HFFc6 (cell line): Measurements from ENCODE around the gene PACSIN3. TPM values are rescaled to one million over a fixed set of nuclear protein-coding genes. Genes with fewer than 3 reads are reported as not detected.

Experiments used
- DNase-seq: peaks from one replicate; pipeline ENCODE4 v3.0.0-alpha.2; 2018
- H3K27ac Mint-ChIP-seq: 2 replicates; pipeline ENCODE4 v1.8.0; 2020; ENCODE audit warnings: mild to moderate bottlenecking, mixed read lengths
- H3K27me3 Mint-ChIP-seq: 2 replicates; pipeline ENCODE4 v1.8.0; 2021; ENCODE audit warnings: mild to moderate bottlenecking, moderate library complexity, mixed read lengths; ENCODE audit not compliant: insufficient read depth
- H3K36me3 Mint-ChIP-seq: 2 replicates; pipeline ENCODE4 v1.8.0; 2021; ENCODE audit warnings: low read depth, mixed read lengths
- H3K4me1 Mint-ChIP-seq: 2 replicates; pipeline ENCODE4 v1.8.0; 2020; ENCODE audit warnings: low read depth, mixed read lengths
- H3K4me3 Mint-ChIP-seq: 2 replicates; pipeline ENCODE4 v1.8.0; 2020; ENCODE audit warnings: mild to moderate bottlenecking, moderate library complexity, mixed read lengths
- H3K9me3 Mint-ChIP-seq: 2 replicates; pipeline ENCODE4 v1.8.0; 2020; ENCODE audit warnings: mild to moderate bottlenecking, mixed read lengths
- total RNA-seq, 6 experiments: library from RNA; stranded (reverse); fragmentation: NEBNext Ultra II Directional; extraction: Animal tissue kit (Norgen Biotek cat#: 25700); gene quantifications; 2 replicates in 1 of 6; 3 replicates in 5 of 6; pipeline ENCODE4 v1.2.3, GENCODE V29; 2021
- TF ChIP-seq, protein P1 (sequence below): fragments of 200-600 bp; sonication (generic); IDR thresholded peaks from 2 replicates; pipeline ENCODE4 v1.5.0; 2021; ENCODE audit warnings: antibody characterized with exemption, mild to moderate bottlenecking

Gene PACSIN3
- total RNA-seq, 6 experiments from 2014 or later: 10.3 to 30.9 (median 22.1) TPM

DNA sequence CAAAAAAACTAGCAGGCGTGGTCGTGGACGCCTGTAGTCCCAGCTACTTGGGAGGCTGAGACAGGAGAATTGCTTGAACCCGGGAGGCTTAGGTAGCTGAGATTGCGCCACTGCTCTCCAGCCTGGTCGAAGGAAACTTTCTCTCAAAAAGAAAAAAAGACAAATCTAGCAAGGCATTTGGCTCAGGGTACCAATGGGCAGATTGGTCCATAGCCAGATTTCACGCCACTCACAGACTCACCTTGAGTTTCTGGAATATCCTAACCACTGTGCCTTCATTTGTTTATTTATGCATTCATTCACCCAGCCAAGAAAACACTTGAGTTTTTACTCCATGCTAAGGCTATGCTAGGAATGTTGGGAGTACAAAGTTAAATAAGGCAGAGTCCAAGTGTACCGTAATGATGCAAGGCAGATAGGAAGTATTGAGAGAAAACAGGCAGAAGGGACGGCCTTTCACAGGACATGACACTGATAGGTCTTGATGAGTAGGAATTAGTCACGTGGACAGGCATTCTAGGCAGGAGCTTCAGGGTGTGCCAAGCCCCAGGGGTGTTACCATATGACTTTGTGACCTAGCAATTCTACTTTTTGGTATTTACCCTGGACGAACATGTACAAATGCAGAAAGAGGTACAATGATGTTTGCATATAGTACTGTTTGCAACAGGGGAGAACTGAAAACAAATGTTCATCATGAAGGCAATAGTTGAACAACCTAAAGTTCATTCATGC is 3.0 kb upstream of the PACSIN3 start:
- H3K4me3 Mint-ChIP-seq: no peak overlapping the region
- peak; percentile 80 for DNase-seq
- H3K36me3 Mint-ChIP-seq: no peaks in the 10 kb centered on the region
- TF ChIP-seq, protein P1, sequence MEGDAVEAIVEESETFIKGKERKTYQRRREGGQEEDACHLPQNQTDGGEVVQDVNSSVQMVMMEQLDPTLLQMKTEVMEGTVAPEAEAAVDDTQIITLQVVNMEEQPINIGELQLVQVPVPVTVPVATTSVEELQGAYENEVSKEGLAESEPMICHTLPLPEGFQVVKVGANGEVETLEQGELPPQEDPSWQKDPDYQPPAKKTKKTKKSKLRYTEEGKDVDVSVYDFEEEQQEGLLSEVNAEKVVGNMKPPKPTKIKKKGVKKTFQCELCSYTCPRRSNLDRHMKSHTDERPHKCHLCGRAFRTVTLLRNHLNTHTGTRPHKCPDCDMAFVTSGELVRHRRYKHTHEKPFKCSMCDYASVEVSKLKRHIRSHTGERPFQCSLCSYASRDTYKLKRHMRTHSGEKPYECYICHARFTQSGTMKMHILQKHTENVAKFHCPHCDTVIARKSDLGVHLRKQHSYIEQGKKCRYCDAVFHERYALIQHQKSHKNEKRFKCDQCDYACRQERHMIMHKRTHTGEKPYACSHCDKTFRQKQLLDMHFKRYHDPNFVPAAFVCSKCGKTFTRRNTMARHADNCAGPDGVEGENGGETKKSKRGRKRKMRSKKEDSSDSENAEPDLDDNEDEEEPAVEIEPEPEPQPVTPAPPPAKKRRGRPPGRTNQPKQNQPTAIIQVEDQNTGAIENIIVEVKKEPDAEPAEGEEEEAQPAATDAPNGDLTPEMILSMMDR: no peak
- peaks cover 55% of the 10 kb centered on the region for H3K4me1 Mint-ChIP-seq
- H3K27ac Mint-ChIP-seq: peak overlapping the region; percentile 51; the same call in 1 of the 2 replicates
- H3K9me3 Mint-ChIP-seq: no peaks in the 10 kb centered on the region
- H3K27me3 Mint-ChIP-seq: peaks cover 4% of the 10 kb centered on the region; the same call in 1 of the 2 replicates

DNA sequence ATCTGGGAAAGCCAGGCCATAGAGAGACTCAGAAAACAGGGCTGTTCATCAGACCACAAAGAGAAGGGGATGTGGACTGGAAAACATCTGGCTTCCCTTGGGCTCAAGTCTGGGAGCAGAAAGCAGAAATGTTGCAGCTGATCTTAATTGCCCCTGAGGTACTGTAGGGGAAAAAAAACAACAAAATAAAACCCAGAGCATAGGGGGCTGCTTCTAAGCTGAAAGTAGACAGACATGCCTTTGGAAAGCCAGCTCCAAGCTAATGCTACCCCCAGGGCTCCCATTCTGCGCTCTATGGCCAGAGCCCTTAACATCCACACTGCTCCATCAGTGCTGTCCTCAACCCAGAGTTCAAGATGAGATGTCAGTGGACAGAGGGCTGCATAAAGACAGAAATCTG is 2.0 kb upstream of the PACSIN3 start:
- Mint-ChIP-seq H3K36me3 (no peaks in the 10 kb centered on the region), H3K9me3 (no peaks in the 10 kb centered on the region), H3K27ac (no peak overlapping the region), H3K4me3 (no peak overlapping the region), H3K4me1 (peaks cover 45% of the 10 kb centered on the region), H3K27me3 (peaks cover 4% of the 10 kb centered on the region; the same call in 1 of the 2 replicates)
- DNase-seq: no peak
- TF ChIP-seq, protein P1: no peak

DNA sequence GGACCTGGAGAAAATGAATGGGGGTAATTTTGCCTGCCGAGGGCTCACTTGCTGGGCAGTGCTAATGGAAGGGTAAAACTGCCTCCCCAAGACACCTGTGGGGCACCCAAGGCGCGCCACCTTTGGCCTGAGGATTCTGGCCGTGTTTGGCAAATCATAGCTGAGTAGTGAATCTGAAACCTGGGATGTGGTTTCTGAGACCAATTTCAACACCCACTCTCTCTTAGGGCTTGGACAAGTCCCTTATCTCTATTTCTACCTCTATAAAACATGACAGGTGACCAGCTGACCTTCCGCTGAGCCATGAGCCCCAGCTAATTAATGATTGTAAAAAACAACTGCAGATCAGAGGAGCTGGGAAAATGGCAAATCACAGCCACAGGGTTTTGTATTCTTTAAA is 1.5 kb upstream of the PACSIN3 start:
- Mint-ChIP-seq H3K4me1 (peaks cover 42% of the 10 kb centered on the region), H3K27me3 (peaks cover 4% of the 10 kb centered on the region; the same call in 1 of the 2 replicates), H3K27ac (no peak overlapping the region), H3K36me3 (no peaks in the 10 kb centered on the region), H3K4me3 (peak overlapping the region; percentile 79), H3K9me3 (no peaks in the 10 kb centered on the region)
- TF ChIP-seq, protein P1: no peak
- no peak for DNase-seq

DNA sequence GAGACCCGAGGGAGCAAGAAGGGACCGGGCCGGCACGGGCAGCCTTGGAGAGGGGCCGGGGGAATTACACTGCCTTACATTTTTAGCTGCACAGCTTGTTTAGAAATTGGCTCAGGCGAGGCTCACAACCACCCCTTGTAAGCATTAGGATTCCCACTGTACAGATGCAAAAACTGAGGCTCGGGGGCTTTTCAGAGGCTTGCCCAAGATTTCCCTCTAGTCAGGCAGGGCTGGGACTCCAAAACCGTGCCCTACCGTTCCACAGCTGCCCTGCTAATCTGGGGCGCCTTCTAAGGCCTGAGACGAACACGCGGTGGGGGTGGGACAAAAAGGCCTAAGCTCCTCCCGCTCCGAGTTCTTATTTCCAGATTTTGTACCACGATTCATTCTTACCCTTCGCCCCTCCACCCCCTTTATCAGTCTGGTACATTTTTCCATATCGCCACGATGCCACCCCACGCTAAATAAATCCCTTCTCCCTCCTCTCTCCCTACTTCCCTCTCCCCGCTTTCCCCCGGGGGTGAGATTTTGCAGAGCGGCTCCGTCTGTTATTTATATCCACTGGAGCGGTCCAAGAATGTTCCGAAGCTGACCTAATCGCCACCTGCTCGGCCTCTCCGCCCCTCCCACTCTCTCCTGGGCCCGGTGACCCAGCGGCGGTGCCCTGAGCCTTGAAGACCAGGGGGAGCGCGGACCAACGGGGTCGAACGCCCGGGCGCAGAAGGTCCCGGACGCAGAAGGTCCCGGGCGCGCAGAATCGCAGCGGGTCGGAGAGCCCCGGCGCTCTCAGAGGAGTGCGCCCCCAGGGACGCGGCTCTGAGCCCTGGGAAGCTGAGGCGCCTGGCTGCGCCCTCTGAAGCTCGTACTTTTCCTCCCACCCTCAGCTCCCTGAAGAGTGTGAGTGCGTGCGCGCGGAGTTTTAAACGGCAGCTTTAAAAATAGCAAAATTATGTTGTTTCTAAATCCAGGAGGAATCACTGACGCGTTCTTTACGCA is 764 bp upstream of the PACSIN3 start:
- peaks cover 37% of the 10 kb centered on the region for H3K4me1 Mint-ChIP-seq
- no peaks in the 10 kb centered on the region for H3K36me3 Mint-ChIP-seq
- H3K27ac Mint-ChIP-seq: peak overlapping the region; percentile 40
- TF ChIP-seq, protein P1: peak; percentile 24; the same call in 1 of the 2 replicates
- H3K27me3 Mint-ChIP-seq: peaks cover 4% of the 10 kb centered on the region; the same call in 1 of the 2 replicates
- no peaks in the 10 kb centered on the region for H3K9me3 Mint-ChIP-seq
- DNase-seq: no peak
- peak overlapping the region; percentile 79 for H3K4me3 Mint-ChIP-seq

DNA sequence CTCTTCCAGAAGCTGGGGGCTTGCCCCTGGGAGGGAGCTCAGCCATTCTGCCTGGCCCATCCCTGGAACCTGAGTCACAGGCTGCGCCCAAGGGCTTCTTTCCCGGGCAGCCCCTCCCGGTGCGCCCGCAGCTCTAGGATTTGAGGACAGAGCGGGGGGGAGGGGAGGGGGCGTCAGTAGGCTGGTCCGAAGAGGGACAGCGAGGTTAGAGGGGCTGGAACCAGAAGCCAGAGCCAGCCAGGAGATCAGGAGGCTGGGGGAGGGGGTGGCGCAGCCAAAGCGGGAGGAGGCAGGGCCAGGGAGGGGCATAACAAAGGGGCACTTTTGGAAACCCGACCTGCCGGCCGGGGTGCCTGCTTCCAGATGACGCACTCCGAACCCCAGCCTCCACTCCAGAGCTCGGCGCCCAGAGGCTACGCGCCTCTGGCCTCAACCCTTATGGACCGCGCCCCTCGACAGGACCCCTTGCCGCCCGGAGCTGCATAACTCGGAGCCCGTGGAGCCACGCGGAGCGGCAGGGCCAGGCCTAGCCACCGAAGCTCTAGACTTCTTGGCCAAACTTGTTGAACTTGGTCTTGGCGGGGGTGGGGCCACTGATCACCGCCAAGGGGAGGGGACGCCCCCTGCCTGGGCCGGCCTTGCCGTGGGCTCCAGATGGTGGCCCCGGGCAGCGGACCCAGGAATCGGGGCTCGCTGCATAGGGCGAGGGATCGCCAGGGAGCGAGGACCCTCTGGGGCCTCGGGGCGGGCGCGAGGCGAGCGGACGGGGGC is 744 bp downstream of the PACSIN3 start:
- DNase-seq: peak; percentile 22
- Mint-ChIP-seq H3K9me3 (no peaks in the 10 kb centered on the region), H3K4me1 (peaks cover 27% of the 10 kb centered on the region), H3K4me3 (peak overlapping the region; percentile 84), H3K27ac (peak overlapping the region; percentile 71), H3K36me3 (no peaks in the 10 kb centered on the region), H3K27me3 (peaks cover 4% of the 10 kb centered on the region; the same call in 1 of the 2 replicates)
- TF ChIP-seq, protein P1: no peak; the same call in 1 of the 2 replicates
